CD4-positive, alpha-beta T cell (primary cell): ENCODE measurements around the gene CYSRT1. TPM values are rescaled to one million over a fixed set of nuclear protein-coding genes. Genes with fewer than 3 reads are reported as not detected.

Experiments used
- ATAC-seq: fragments of 200-7000 bp; cut with Tn5 transposase; one replicate; pipeline ENCODE4 v1.10.0; 2022; ENCODE audit warnings: mild to moderate bottlenecking; ENCODE audit not compliant: poor library complexity
- CTCF ChIA-PET: fragments of 350-600 bp; sonication (Branson Sonifier 250); formaldehyde crosslinking; loops from one replicate; lab custom pipeline; 2021; ENCODE audit warnings: antibody characterized with exemption, inconsistent platforms; lab: Charles Lee
- POLR2A ChIA-PET: fragments of 350-600 bp; sonication (Branson Sonifier 250); formaldehyde crosslinking; loops from one replicate; lab custom pipeline; 2021; ENCODE audit warnings: antibody characterized with exemption, inconsistent platforms; lab: Charles Lee
- DNase-seq, 14 experiments: peaks; one replicate each; pipeline ENCODE4 v3.0.0-alpha.2; 2013 to 2020; ENCODE audit warnings: mixed read lengths in 2 of 14
- H3K27ac ChIP-seq, 2 donors: one replicate each; pipeline versions ENCODE4 v1.5.1 to v1.7.0; 2013; ENCODE audit warnings: low read length in 2 of 2, low read depth in 1 of 2, mild to moderate bottlenecking in 1 of 2
- H3K27me3 ChIP-seq, 2 experiments: 1 replicate in 1 of 2; 2 replicates in 1 of 2; pipeline versions ENCODE4 v1.6.1 to v1.7.0; 2013; ENCODE audit warnings: low read length in 2 of 2, control low read depth in 1 of 2, mild to moderate bottlenecking in 1 of 2, moderate library complexity in 1 of 2; ENCODE audit not compliant: insufficient read depth in 2 of 2, control insufficient read depth in 1 of 2
- H3K36me3 ChIP-seq: one replicate; pipeline ENCODE4 v1.6.1; 2013; ENCODE audit warnings: low read length, control low read depth; ENCODE audit not compliant: insufficient read depth
- H3K4me1 ChIP-seq: one replicate; pipeline ENCODE4 v1.6.1; 2013; ENCODE audit warnings: low read length, control low read depth; ENCODE audit not compliant: insufficient read depth
- H3K4me3 ChIP-seq: one replicate; pipeline ENCODE4 v1.5.1; 2013; ENCODE audit warnings: mild to moderate bottlenecking, low read length, moderate library complexity
- H3K9me3 ChIP-seq, 2 experiments: 1 replicate in 1 of 2; 2 replicates in 1 of 2; pipeline versions ENCODE4 v1.6.1 to v1.7.0; 2013; ENCODE audit warnings: low read length in 2 of 2, mild to moderate bottlenecking in 2 of 2, control low read depth in 1 of 2, moderate library complexity in 1 of 2; ENCODE audit not compliant: control insufficient read depth in 1 of 2, insufficient read depth in 1 of 2
- H3K27ac Mint-ChIP-seq: one replicate; pipeline ENCODE4 v1.8.0; 2020; ENCODE audit warnings: mixed read lengths
- H3K27me3 Mint-ChIP-seq: one replicate; pipeline ENCODE4 v1.8.0; 2021; ENCODE audit warnings: mixed read lengths
- H3K36me3 Mint-ChIP-seq: one replicate; pipeline ENCODE4 v1.8.0; 2021; ENCODE audit warnings: low read depth, mixed read lengths
- H3K4me1 Mint-ChIP-seq: one replicate; pipeline ENCODE4 v1.8.0; 2021; ENCODE audit warnings: low read depth, mixed read lengths
- H3K4me3 Mint-ChIP-seq: one replicate; pipeline ENCODE4 v1.8.0; 2020; ENCODE audit warnings: mild to moderate bottlenecking, mixed read lengths
- H3K9me3 Mint-ChIP-seq: one replicate; pipeline ENCODE4 v1.8.0; 2020; ENCODE audit warnings: mixed read lengths
- intact Hi-C, 2 experiments: fragments of 100-400 bp; cut with DNase I in 1 of 2; cut with micrococcal nuclease in 1 of 2; formaldehyde crosslinking; loops; one replicate each; pipeline versions ENCODE4 v1.15.1 to v1.9.0; 2023 to 2025; cut with DNase I, micrococcal nuclease
- total RNA-seq, 174 experiments: library from RNA in 2 of 174; stranded (reverse) in 2 of 174; gene quantifications; one replicate each; pipeline ENCODE4 v1.2.3 and lab custom pipeline; 2021 to 2026
- TF ChIP-seq, protein P1 (sequence below): fragments of 200-600 bp; IDR thresholded peaks from one replicate; pipeline ENCODE4 v1.8.0; 2022; ENCODE audit warnings: antibody characterized with exemption, mild to moderate bottlenecking

Gene CYSRT1
- total RNA-seq, 2 experiments from 2014 or later = 0.33 to 0.42 TPM

DNA sequence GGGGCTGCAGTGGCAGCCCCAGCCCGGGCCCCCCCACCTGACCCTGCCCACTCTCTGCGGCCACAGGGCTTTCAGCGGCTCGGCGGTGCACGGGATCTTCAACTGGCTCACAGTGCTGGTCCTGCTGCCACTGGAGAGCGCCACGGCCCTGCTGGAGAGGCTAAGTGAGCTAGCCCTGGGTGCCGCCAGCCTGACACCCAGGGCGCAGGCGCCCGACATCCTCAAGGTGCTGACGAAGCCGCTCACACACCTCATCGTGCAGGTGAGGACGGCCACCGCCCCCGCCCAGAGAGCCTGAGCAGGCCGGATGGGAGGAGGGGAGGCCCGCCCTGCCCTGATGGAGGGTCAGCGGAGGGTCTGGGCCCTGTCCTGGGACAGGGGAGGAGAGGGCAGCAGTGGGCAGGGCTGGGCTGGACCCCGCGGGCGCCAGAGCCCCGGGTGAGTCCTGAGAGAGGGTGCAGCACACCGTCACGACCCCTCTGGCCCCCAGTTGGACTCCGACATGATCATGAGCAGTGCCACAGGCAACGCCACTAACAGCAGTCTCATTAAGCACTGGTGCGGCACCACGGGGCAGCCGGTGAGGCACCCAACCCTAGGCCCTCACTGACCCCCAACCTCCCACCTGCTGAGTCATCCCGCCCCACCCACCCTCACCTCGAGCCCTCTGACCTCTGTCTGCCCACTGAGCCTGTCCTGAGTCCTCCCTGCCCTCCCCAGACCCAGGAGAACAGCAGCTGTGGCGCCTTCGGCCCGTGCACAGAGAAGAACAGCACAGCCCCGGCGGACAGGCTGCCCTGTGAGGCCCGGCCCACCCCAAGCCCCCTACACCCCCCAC lies 8.4 kb downstream of the CYSRT1 start:
- POLR2A ChIA-PET = no interaction called here
- H3K27me3 Mint-ChIP-seq = peaks cover 6% of the 10 kb centered on the region
- no peaks in the 10 kb centered on the region for H3K9me3 Mint-ChIP-seq
- no peaks in the 10 kb centered on the region for H3K4me1 Mint-ChIP-seq
- H3K4me3 ChIP-seq = no peak overlapping the region
- CTCF ChIA-PET = no interaction called here
- peaks cover 0 to 10% of the 10 kb centered on the region in 2 experiments for H3K9me3 ChIP-seq
- H3K36me3 Mint-ChIP-seq = no peaks in the 10 kb centered on the region
- no peak overlapping the region for H3K27ac ChIP-seq
- H3K27ac Mint-ChIP-seq = no peak overlapping the region
- ATAC-seq (no peak), DNase-seq (no peak)
- H3K27me3 ChIP-seq = peaks cover 3 to 13% of the 10 kb centered on the region in 2 experiments
- peaks cover 26% of the 10 kb centered on the region for H3K4me1 ChIP-seq
- intact Hi-C loops = no loop called here
- TF ChIP-seq, protein P1, sequence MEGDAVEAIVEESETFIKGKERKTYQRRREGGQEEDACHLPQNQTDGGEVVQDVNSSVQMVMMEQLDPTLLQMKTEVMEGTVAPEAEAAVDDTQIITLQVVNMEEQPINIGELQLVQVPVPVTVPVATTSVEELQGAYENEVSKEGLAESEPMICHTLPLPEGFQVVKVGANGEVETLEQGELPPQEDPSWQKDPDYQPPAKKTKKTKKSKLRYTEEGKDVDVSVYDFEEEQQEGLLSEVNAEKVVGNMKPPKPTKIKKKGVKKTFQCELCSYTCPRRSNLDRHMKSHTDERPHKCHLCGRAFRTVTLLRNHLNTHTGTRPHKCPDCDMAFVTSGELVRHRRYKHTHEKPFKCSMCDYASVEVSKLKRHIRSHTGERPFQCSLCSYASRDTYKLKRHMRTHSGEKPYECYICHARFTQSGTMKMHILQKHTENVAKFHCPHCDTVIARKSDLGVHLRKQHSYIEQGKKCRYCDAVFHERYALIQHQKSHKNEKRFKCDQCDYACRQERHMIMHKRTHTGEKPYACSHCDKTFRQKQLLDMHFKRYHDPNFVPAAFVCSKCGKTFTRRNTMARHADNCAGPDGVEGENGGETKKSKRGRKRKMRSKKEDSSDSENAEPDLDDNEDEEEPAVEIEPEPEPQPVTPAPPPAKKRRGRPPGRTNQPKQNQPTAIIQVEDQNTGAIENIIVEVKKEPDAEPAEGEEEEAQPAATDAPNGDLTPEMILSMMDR = no peak
- H3K4me3 Mint-ChIP-seq = no peak overlapping the region
- no peaks in the 10 kb centered on the region for H3K36me3 ChIP-seq

DNA sequence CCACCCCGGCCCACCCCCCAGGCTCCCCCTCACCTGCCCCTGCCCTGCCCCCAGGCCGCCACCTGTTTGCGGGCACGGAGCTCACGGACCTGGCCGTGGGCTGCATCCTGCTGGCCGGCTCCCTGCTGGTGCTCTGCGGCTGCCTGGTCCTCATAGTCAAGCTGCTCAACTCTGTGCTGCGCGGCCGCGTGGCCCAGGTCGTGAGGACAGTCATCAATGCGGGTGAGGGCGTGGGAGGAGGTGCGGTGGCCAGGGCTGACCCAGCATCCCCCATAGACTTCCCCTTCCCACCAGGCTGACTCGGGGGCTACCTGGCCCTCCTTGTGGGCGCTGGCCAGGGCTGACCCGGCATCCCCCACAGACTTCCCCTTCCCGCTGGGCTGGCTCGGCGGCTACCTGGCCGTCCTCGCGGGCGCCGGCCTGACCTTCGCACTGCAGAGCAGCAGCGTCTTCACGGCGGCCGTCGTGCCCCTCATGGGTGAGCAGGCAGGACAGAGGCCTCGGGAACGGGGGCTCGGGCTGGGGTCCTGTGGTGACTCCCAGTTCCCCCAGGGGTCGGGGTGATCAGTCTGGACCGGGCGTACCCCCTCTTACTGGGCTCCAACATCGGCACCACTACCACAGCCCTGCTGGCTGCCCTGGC lies 9.2 kb downstream of the CYSRT1 start:
- H3K4me1 Mint-ChIP-seq = peaks cover 5% of the 10 kb centered on the region
- DNase-seq (no peak), ATAC-seq (no peak)
- H3K27ac ChIP-seq = no peak overlapping the region
- H3K36me3 ChIP-seq = no peaks in the 10 kb centered on the region
- H3K36me3 Mint-ChIP-seq = no peaks in the 10 kb centered on the region
- peaks cover 2 to 4% of the 10 kb centered on the region in 2 experiments for H3K27me3 ChIP-seq
- H3K4me3 ChIP-seq = no peak overlapping the region
- CTCF ChIA-PET = no interaction called here
- intact Hi-C loops = no loop called here
- TF ChIP-seq, protein P1 = no peak
- H3K4me3 Mint-ChIP-seq = no peak overlapping the region
- no peak overlapping the region for H3K27ac Mint-ChIP-seq
- H3K4me1 ChIP-seq = peaks cover 34% of the 10 kb centered on the region
- POLR2A ChIA-PET = no interaction called here
- no peaks in the 10 kb centered on the region for H3K9me3 Mint-ChIP-seq
- peaks cover 6% of the 10 kb centered on the region for H3K27me3 Mint-ChIP-seq
- peaks cover 0 to 7% of the 10 kb centered on the region in 2 experiments for H3K9me3 ChIP-seq

DNA sequence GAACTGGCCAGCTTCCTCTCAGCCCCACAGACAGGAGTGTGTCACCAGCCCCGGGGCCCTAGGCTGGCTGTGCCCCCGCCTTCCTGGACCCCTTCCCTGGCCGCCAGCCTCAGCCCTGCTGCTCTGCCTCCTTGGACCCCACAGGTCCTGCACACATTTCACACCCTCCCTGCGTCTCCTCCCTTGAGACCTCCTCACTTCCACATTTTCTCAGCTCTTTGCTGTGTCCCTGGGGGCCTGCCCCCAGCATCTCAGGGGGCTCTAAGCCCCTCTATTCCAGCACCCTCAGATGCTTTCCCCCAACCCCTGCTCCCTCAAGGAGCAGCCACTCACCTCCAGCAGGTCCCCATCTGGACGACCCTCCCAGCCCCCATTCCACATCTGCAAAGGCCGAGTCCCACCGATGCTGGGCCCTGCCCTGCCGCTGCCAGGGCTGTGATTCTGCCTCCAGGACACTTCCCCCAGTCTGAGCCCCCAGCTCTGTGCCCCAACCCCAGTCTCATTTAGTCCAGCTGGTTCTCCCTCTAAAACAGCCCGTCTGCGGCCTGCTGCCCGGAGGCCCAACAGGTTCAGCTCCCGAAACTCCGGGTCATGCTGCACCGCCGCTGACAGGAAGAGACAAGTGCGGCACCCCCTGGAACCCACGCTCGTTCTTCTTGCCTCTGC lies 9.9 kb downstream of the CYSRT1 start:
- H3K27me3 ChIP-seq = peaks cover 0 to under 1% of the 10 kb centered on the region in 2 experiments
- H3K4me1 ChIP-seq = peaks cover 41% of the 10 kb centered on the region
- Mint-ChIP-seq H3K4me3 (no peak overlapping the region), H3K36me3 (no peaks in the 10 kb centered on the region), H3K27ac (no peak overlapping the region), H3K9me3 (no peaks in the 10 kb centered on the region), H3K4me1 (peaks cover 5% of the 10 kb centered on the region), H3K27me3 (peaks cover 6% of the 10 kb centered on the region)
- intact Hi-C loops = loop anchor here in 1 of 2 experiments (5.0 kb wide), 3 partner anchors 48 to 448 kb away; partner anchors contain the start of genes ANAPC2 and SSNA1
- no peak overlapping the region for H3K27ac ChIP-seq
- H3K9me3 ChIP-seq = peaks cover 0 to 6% of the 10 kb centered on the region in 2 experiments
- TF ChIP-seq, protein P1 = no peak
- DNase-seq (no peak), ATAC-seq (no peak)
- ChIA-PET POLR2A (no interaction called here), CTCF (interaction anchor here (1.1 to 1.8 kb wide), 2 partner anchors 58 to 188 kb away, joined by 3 to 4 read pairs; partner anchors contain the start of gene NPDC1)
- H3K4me3 ChIP-seq = no peak overlapping the region
- H3K36me3 ChIP-seq = no peaks in the 10 kb centered on the region
